ENCODE results near the gene DHRS12.

DHRS12 gene

DNA sequence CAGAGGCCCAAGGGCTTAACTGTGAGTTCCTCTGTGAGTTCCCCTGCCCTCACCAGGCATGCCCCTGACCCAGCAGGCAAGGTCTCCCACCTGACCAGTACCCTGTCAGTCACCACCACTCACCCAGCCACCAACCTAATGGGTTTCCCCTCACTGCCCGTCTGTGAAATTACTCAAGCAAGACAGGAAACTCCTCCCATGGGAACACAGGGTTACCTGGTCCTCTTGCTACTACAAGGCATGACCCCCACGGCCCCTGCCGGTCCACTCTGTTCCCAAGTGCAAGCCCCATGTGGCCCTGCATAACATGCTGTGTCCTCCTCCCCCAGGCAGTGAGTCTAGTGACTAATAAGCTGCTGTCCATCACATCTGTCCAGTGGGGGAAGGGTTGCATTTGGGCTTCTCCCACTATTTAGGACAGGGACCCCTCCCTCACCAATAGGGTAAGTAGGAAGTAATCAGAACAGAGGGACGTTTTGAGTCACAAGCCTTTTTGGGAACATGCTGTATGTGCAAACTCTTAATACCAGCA lies 8.0 kb upstream of the DHRS12 start:
- no peak for DNase-seq (ENCODE audit: low read depth)
- TF ChIP-seq, protein P1, sequence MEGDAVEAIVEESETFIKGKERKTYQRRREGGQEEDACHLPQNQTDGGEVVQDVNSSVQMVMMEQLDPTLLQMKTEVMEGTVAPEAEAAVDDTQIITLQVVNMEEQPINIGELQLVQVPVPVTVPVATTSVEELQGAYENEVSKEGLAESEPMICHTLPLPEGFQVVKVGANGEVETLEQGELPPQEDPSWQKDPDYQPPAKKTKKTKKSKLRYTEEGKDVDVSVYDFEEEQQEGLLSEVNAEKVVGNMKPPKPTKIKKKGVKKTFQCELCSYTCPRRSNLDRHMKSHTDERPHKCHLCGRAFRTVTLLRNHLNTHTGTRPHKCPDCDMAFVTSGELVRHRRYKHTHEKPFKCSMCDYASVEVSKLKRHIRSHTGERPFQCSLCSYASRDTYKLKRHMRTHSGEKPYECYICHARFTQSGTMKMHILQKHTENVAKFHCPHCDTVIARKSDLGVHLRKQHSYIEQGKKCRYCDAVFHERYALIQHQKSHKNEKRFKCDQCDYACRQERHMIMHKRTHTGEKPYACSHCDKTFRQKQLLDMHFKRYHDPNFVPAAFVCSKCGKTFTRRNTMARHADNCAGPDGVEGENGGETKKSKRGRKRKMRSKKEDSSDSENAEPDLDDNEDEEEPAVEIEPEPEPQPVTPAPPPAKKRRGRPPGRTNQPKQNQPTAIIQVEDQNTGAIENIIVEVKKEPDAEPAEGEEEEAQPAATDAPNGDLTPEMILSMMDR (conservative IDR thresholded peaks at IDR 0.05; ENCODE audit: control insufficient read depth, insufficient read depth, low read depth, low read length) = no peak
- no peak overlapping the region for H3K4me3 ChIP-seq (ENCODE audit: control insufficient read depth, low read depth, low read length)

DNA sequence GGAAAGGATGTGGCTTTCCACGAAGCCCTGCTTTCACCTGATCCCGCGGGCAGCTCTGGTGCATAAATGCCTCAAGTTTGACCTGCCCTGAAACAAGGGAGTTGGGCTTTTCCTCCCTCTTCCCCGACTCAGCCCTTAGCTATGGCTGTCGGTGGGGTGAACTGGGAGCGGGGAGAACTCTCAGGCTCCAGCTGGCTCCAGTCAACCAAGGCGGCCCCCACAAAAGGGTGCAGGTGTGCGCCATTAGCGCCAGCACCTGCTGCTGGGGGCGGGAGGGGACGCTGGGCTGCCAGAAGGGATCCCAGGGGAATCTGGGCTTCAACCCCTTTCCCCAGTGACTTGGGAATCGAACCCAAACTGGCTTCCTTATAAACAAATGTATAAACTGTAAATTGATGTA lies 7.1 kb upstream of the DHRS12 start:
- DNase-seq (ENCODE audit: low read depth) = no peak
- no peak overlapping the region for H3K4me3 ChIP-seq (ENCODE audit: control insufficient read depth, low read depth, low read length)
- TF ChIP-seq, protein P1 (conservative IDR thresholded peaks at IDR 0.05; ENCODE audit: control insufficient read depth, insufficient read depth, low read depth, low read length) = no peak

DNA sequence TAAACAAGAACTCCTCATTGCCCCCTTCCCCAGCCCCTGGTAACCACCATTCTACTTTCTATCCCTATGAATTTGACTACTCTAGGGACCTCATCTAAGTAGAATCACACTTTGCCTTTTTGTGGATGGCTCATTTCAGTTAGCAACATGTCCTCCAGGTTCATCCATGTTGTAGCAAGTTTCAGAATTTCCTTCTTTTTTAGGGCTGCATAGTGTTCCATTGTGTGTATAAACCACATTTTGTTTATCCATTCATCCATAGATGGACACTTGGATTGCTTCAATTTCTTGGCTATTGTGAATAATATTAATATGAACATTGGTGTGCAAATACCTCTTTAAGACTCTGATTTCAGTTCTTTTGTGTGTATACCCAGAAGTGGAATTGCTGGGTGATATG lies 4.8 kb upstream of the DHRS12 start:
- TF ChIP-seq, protein P1 (conservative IDR thresholded peaks at IDR 0.05; ENCODE audit: control insufficient read depth, insufficient read depth, low read depth, low read length) = no peak
- DNase-seq (ENCODE audit: low read depth) = no peak

DNA sequence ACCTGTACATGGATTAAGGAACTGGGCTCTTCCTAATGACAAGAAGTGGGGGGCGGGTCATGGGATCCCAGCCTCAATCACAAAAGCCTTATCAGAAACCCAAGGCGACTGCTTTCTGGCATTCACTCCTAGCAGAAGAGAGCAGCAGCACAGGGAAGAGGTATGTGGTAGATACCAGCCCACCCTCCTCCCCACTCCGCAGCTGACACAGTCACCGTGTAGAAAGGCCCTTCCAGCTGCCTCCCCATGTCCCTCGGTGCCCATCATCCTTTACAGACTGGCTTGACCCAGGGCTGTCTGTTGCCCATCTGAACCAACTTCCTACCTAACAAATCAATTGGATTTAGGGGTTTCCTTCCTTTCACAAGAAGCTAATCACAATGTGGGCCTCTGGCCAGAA lies 3.1 kb upstream of the DHRS12 start:
- TF ChIP-seq, protein P1 (conservative IDR thresholded peaks at IDR 0.05; ENCODE audit: control insufficient read depth, insufficient read depth, low read depth, low read length) = no peak
- no peak for DNase-seq (ENCODE audit: low read depth)
- H3K4me3 ChIP-seq (ENCODE audit: control insufficient read depth, low read depth, low read length) = no peak overlapping the region

More for the DNA sequence above, 4.8 kb upstream of the DHRS12 start:
- H3K4me3 ChIP-seq (ENCODE audit: control insufficient read depth, low read depth, low read length) = no peak overlapping the region

DNA sequence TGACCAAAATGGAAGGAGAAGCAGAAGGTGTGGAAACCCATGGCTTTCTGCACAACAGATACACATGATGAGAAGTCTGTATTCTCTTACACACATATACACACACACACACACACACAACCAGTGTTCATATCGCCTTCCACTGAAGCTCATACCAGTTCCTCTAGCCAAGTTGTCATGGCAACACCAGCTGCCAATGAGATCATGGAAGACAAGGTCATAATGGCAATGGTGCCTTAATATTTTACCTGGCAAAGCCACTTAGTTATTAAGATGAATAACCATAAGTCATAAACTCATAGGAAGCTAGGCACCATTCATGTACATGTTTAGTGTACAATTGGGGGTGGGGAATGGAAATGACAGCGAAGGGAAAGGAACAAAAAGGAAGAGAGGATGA lies 2.6 kb upstream of the DHRS12 start:
- H3K4me3 ChIP-seq (ENCODE audit: control insufficient read depth, low read depth, low read length) = no peak overlapping the region
- DNase-seq (ENCODE audit: low read depth) = peak; percentile 44
- TF ChIP-seq, protein P1 (conservative IDR thresholded peaks at IDR 0.05; ENCODE audit: control insufficient read depth, insufficient read depth, low read depth, low read length) = no peak

DNA sequence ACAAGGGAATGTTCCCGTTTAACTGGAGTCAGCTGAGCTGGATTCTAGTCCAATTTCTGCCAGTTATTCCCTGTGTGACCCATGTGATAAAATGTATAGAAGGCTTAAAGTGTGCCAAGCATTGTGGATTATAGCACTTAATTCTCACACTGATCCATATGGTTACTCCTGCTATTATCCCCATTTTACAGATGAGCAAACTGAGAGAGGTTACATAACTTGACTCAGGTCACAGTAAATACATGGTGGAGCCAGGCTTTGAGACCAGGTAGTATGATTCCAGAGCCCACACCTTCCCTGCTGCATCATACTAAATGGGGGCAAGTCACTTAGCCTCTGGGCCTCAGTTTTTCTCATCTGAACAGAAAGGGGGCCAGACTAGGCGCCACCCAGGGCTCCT lies 2.0 kb upstream of the DHRS12 start:
- DNase-seq (ENCODE audit: low read depth) = no peak
- TF ChIP-seq, protein P1 (conservative IDR thresholded peaks at IDR 0.05; ENCODE audit: control insufficient read depth, insufficient read depth, low read depth, low read length) = no peak
- H3K4me3 ChIP-seq (ENCODE audit: control insufficient read depth, low read depth, low read length) = no peak overlapping the region

DNA sequence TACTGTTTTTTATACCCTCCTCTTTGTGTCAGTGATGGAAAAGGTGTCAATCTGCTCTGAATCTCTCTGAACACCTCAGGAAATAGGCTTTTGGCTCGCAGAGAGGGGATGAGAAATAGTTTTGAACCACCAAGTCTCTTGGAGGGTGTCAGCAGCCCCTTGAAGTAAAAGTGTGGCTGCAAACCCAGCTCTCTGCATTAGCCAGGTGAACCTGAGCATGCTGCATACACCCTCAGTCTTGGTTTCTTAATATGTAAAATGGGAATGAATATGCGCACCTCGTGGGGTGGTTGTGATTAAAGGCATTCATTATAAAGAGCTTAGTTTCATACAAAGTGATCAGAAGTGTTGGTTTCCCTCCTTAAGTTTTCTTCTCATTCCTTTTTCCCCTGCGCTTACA lies 1.4 kb upstream of the DHRS12 start:
- no peak overlapping the region for H3K4me3 ChIP-seq (ENCODE audit: control insufficient read depth, low read depth, low read length)
- no peak for DNase-seq (ENCODE audit: low read depth)
- TF ChIP-seq, protein P1 (conservative IDR thresholded peaks at IDR 0.05; ENCODE audit: control insufficient read depth, insufficient read depth, low read depth, low read length) = no peak
